ENCODE measurements around the gene BBS10.
"Not testable (repeated sequence)": the region's sequence is repeated elsewhere in the genome, so short reads cannot be mapped to it uniquely, and the experiment has no call there.

The BBS10 gene

DNA sequence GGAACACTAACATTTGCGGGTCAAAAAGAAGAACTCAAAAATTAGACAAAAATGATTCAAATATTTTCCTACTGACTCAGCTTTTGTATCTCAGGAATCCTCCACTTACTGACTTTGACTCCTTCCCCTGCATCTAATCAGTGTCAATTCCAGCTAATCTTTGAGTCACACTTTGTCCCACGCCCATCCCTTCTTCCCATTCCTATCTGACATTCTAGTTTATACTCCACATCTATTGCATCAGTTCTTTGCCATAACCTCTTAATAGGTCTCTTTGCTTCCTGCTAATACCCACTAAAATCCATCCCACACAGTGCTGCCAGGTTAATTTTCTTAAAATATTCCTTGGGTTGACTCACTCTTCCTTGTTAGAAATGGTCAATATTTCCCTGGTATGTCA lies 19.1 kb downstream of the BBS10 start:
- DNase-seq, result no peak

GRCh38 chr12:76319595-76320319 lies 28.5 kb downstream of the BBS10 start:
- not testable (repeated sequence) for DNase-seq

- DNase-seq, result no peak
Observed at GRCh38 chr12:76318773-76319594, 29.2 kb downstream of the BBS10 start.

GRCh38 chr12:76317976-76318375 lies 30.2 kb downstream of the BBS10 start:
- no peak for DNase-seq

DNA sequence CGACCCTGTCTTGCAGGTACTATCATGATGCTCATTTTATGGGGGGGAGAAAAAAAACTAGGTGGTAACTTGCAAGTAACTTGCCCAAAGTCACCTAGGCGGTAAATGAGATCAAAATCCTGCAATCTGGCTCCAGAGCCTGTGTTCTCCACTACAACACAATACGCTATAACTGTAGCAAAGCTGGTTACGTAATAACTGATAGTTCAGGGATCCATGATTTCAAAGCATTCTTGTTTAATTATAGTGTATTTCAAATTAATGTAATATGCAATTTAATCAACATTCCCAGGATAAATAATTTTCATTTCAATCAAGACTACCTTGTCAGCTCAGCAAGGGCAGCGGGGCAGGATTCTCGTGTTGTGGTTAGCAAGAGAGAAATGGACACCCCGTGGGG lies 31.7 kb downstream of the BBS10 start:
- DNase-seq, result no peak

GRCh38 chr12:76313299-76313698 lies 34.9 kb downstream of the BBS10 start:
- no peak for DNase-seq

- DNase-seq, result no peak
Observed at GRCh38 chr12:76312315-76312714, 35.9 kb downstream of the BBS10 start.

DNA sequence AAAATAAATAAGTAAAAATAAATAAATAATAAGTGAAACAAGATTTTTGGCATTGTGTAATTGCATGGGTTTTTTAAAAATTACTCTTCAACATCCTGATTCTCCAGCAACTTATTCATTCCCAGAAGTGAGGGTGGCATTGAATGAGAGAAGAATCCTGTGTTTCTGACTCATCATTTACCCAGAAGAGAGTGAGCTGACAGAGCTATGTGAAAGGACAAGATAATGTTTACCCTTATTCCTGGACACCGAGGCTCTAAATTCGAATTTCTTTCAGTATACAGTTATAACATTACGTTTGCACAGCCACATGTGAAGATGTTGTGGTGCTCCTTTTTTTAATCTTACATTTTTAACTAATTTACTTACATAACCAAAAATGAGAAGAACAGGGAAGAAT lies 36.4 kb downstream of the BBS10 start:
- DNase-seq, result no peak

DNA sequence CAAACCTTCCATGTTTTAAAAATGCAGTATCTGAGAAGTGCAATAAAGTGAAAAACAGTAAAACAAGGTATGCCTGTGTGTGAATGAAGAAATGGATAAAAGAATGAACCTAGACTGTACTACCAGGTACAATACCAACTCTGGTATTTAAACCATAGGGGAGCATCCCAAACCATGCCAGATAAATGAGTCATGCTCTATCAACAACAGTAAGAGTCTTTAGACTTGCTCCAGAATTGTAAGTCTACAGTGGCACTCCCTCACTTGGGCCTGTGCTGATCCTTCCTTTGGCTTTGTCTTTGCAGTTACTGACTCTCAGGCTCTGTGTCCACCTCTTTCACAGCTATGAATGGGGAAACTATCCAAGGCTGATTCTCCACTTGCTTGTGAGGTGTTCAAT lies 38.1 kb downstream of the BBS10 start:
- no peak for DNase-seq

GRCh38 chr12:76308866-76309265 lies 39.3 kb downstream of the BBS10 start:
- no peak for DNase-seq

DNA sequence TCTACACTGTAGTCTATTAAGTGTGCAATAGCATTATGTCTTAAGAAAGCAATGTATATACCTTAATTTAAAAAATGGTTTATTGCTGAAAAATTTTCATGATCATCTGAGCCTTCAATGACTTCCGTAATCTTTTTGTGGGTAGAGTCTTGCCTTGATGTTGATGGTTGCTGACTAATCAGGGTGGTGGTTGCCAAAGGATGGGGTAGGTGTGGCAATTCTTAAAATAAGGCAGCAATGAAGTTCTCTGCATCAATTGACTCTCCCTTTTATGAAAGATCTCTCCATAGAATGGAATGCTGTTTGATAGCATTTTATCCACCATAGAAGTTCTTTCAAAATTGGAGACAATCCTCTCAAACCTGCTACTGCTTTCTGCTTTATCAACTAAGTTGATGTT lies 41.1 kb downstream of the BBS10 start:
- DNase-seq, result no peak

- DNase-seq, result no peak
Observed at GRCh38 chr12:76303989-76304460, 44.2 kb downstream of the BBS10 start.

GRCh38 chr12:76303365-76303764 lies 44.9 kb downstream of the BBS10 start:
- no peak for DNase-seq

DNA sequence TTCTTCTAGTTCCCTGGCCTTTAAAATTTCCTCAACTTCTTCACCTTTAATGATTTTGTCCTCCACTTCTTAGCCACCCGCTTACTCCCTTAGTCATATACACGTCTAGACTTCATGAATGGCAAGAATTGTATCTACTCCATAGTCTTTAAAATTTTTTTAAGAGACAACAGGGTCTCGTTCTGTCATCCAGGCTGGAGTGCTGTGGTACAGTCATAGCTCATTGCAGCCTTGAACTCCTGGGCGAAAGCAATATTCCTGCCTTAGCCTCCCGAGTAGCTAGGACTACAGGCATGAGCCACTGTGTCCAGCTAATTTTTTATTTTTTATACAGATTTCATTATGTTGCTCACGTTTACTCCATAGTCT lies 47.9 kb downstream of the BBS10 start:
- DNase-seq, result no peak

DNA sequence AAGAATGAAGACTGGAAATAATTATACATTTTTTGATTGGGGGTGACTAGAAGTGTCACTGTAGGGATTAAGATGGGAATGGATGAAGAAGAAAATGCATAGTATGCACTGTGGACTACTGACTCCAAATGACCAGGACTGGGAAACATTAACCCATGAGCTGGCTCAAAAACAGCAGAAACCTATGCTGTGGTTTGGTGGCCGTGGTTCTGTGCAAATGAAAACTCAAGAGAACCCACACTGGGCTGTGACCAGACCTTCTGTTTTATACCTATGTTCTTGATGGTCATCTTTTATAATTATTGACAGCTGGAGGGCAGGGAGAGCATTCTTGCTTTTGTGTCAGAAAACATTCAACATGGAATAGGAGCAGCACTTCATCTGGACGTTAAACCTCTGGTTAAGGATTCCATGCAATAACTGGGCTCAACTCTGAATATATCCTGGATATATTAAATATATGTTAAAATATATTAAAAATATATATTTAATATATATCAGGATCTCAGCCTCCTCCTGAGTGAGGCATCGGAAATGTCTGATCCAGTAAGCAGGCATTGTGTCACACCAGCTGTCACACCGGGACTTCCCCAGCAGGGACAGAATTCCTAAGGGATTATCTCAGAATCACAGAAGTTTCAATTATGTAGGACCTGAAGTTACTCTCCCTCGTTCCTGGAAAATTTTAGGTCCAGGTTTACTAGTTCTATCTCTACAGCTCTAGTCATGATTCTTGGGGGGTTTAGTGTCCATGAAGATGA lies 48.5 kb downstream of the BBS10 start:
- no peak for DNase-seq
